HepG2 (cell line): ENCODE results near the gene LIN28A. TPM values are rescaled to one million over a fixed set of nuclear protein-coding genes. Genes with fewer than 3 reads are reported as not detected.

Source experiments
- ATAC-seq: fragments of 200-7000 bp; cut with Tn5 transposase; 3 replicates; pipeline ENCODE4 v1.9.1; 2020; ENCODE audit warnings: mild to moderate bottlenecking, moderate library complexity
- BruUV-seq: library from RNA; stranded (reverse); fragments of 400-500 nt; replicated peaks from 2 replicates; lab custom pipeline; 2021; lab: Mats Ljungman, UMichigan
- CTCF ChIA-PET: fragments of 300-600 bp; formaldehyde crosslinking; extraction: SDS; loops from one replicate; lab custom pipeline; 2021; ENCODE audit warnings: low total read pairs, inconsistent platforms, low intra/inter-chr PET ratio; lab: Yijun Ruan, JAX
- POLR2A ChIA-PET: fragments of 350-600 bp; sonication (Branson Sonifier 250); formaldehyde crosslinking; loops from one replicate; lab custom pipeline; 2020; ENCODE audit warnings: antibody characterized with exemption, inconsistent platforms; lab: Yijun Ruan, JAX
- DNase-seq: peaks from one replicate; pipeline ENCODE4 v3.0.0-alpha.2; 2015; ENCODE audit warnings: low spot score
- FAIRE-seq: peaks from 3 replicates; lab custom pipeline; 2011; peaks lifted over from hg19 to GRCh38; lab: Jason Lieb, UNC
- H2AFZ ChIP-seq: one replicate; pipeline ENCODE4 v1.6.1; 2011; ENCODE audit warnings: low read length, inconsistent platforms
- H3K27ac ChIP-seq: fragments of 300-600 bp; 3 replicates; pipeline ENCODE4 v1.8.0; 2011; ENCODE audit warnings: mixed run types, mild to moderate bottlenecking, mixed read lengths, low read length, inconsistent platforms; ENCODE audit not compliant: insufficient read depth; ENCODE audit errors: extremely low read length
- H3K27me3 ChIP-seq, 2 experiments: fragments of 200-600 bp in 1 of 2; 2 replicates in 1 of 2; 3 replicates in 1 of 2; pipeline versions ENCODE4 v1.6.0 to v1.8.0; 2011; ENCODE audit warnings: low read length in 2 of 2, mild to moderate bottlenecking in 2 of 2, moderate library complexity in 2 of 2, inconsistent platforms in 1 of 2; ENCODE audit not compliant: insufficient read depth in 2 of 2, control insufficient read depth in 1 of 2
- H3K36me3 ChIP-seq, 2 experiments: fragments of 200-600 bp in 1 of 2; replicated peaks in 1 of 2; 2 replicates in 1 of 2; 3 replicates in 1 of 2; pipeline versions ENCODE4 v1.5.1 to v1.8.0; 2011; ENCODE audit warnings: low read length in 2 of 2, inconsistent platforms in 1 of 2; ENCODE audit not compliant: insufficient read depth in 2 of 2, control insufficient read depth in 1 of 2
- H3K4me1 ChIP-seq: 2 replicates; pipeline ENCODE4 v1.5.1; 2012; ENCODE audit warnings: low read length, inconsistent platforms; ENCODE audit not compliant: insufficient read depth
- H3K4me2 ChIP-seq: 2 replicates; pipeline ENCODE4 v1.6.0; 2011; ENCODE audit warnings: low read depth, low read length, inconsistent platforms
- H3K4me3 ChIP-seq, 3 experiments: fragments of 200-600 bp in 1 of 3; sonication (generic), shearing (Covaris generic) in 1 of 3; replicated peaks in 1 of 3; 2 replicates each; pipeline ENCODE4 v1.5.1; 2011 to 2016; ENCODE audit warnings: low read length in 3 of 3, inconsistent platforms in 2 of 3, low read depth in 2 of 3, mild to moderate bottlenecking in 2 of 3, control low read depth in 1 of 3, mixed read lengths in 1 of 3; ENCODE audit not compliant: insufficient read depth in 1 of 3
- H3K79me2 ChIP-seq: one replicate; pipeline ENCODE4 v1.6.1; 2011; ENCODE audit warnings: low read length, inconsistent platforms; ENCODE audit not compliant: insufficient read depth
- H3K9ac ChIP-seq: 2 replicates; pipeline ENCODE4 v1.6.0; 2011; ENCODE audit warnings: mild to moderate bottlenecking, low read depth, low read length, inconsistent platforms; ENCODE audit not compliant: insufficient read depth
- H3K9me3 ChIP-seq: 2 replicates; pipeline ENCODE4 v1.5.1; 2012; ENCODE audit warnings: mild to moderate bottlenecking, low read length
- H4K20me1 ChIP-seq: 2 replicates; pipeline ENCODE4 v1.6.0; 2011; ENCODE audit warnings: inconsistent platforms, mild to moderate bottlenecking, low read length, moderate library complexity; ENCODE audit not compliant: insufficient read depth
- NFE2 ChIP-seq: sonication (generic); formaldehyde crosslinking; IDR thresholded peaks from 2 replicates; pipeline ENCODE4 v1.4.0; 2020; ENCODE audit warnings: missing genetic modification reagents
- PITX1 ChIP-seq: sonication (generic); formaldehyde crosslinking; IDR thresholded peaks from 2 replicates; pipeline ENCODE4 v1.5.1; 2020; ENCODE audit warnings: mild to moderate bottlenecking, missing genetic modification reagents
- ZBTB21 ChIP-seq: sonication (generic); formaldehyde crosslinking; IDR thresholded peaks from 2 replicates; pipeline ENCODE4 v1.4.0; 2020; ENCODE audit warnings: missing genetic modification reagents
- ZNF670 ChIP-seq: sonication (generic); formaldehyde crosslinking; IDR thresholded peaks from 2 replicates; pipeline ENCODE4 v1.8.0; 2022; ENCODE audit warnings: mild to moderate bottlenecking, missing genetic modification reagents, borderline replicate concordance
- ZSCAN25 ChIP-seq: sonication (generic); formaldehyde crosslinking; IDR thresholded peaks from 2 replicates; pipeline ENCODE4 v1.8.0; 2022; ENCODE audit warnings: mild to moderate bottlenecking, missing genetic modification reagents
- WGBS: methylation state at CpG from one replicate; pipeline ENCODE4 v1.1.6; 2017; ENCODE audit warnings: low lambda C conversion rate; 5-methylcytosine and 5-hydroxymethylcytosine counted together
- in situ Hi-C: cut with HindIII; loops from 2 replicates; pipeline ENCODE4 v1.10.0; 2017; ENCODE audit warnings: low pct_unique_long_range_greater_than_20kb; ENCODE audit not compliant: extremely low pct_ligation_motif_present
- intact Hi-C: fragments of 100-400 bp; cut with micrococcal nuclease; formaldehyde crosslinking; loops from one replicate; pipeline ENCODE4 v1.10.0; 2022; ENCODE audit not compliant: unreplicated experiment
- polyA plus RNA-seq, 8 experiments: library from polyadenylated mRNA; depleted of rRNA in 3 of 8; stranded (reverse) in 7 of 8; unstranded in 1 of 8; fragments of >200 nt; fragmentation: Illumina TruSeq in 4 of 8; extraction: Trizol in 4 of 8; gene quantifications; 2 replicates each; pipeline versions ENCODE4 v1.2.1 to v1.2.3, GENCODE V29; 2011 to 2016; ENCODE audit warnings: low read depth in 4 of 8, missing spikeins in 1 of 8, mixed read lengths in 1 of 8; ENCODE audit not compliant: insufficient read depth in 1 of 8
- total RNA-seq, 5 experiments: library from RNA; depleted of rRNA; stranded (reverse); fragments of >200 nt; fragmentation: Illumina TruSeq; extraction: Trizol; gene quantifications; 2 replicates each; pipeline ENCODE4 v1.2.3, GENCODE V29; 2016; ENCODE audit warnings: low read depth in 1 of 5
- TF ChIP-seq, protein P1 (sequence below): fragments of 450-650 bp; IDR thresholded peaks from 2 replicates; pipeline ENCODE4 v1.6.1; 2016
- TF ChIP-seq, protein P2 (sequence below): sonication (generic); formaldehyde crosslinking; IDR thresholded peaks from 2 replicates; pipeline ENCODE4 v1.5.1; 2020; ENCODE audit warnings: mild to moderate bottlenecking, missing genetic modification reagents, moderate library complexity

The LIN28A gene
- total and polyA plus RNA-seq, 2 of the 13 experiments (the other 11 are each of a cell fraction or from before 2014, with no cell fraction given): not detected

DNA sequence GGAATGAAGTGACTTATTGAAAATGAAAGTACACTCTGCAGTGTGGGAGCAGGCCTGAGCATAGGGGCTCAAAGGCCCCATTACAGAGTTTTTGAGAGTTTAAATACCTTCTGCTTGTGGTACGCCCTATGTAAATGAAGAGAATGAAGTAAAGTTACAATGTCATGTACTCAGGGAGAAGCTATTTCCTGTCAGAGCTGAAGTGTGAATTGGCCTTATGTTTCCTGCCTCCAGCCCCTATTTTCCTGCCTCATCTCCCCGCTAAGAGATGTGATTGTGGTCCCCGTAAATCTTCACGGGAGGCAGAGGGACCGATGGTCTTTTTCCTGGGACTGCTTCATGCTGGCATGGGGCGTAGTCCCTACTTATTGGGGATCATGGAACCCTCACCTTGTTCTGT lies 35.5 kb upstream of the LIN28A start:
- Histone ChIP-seq H3K9ac (no peak overlapping the region), H3K4me2 (no peak overlapping the region), H2AFZ (no peak overlapping the region), H4K20me1 (no peaks in the 10 kb centered on the region), H3K4me3 (no peak overlapping the region), H3K79me2 (no peaks in the 10 kb centered on the region), H3K4me1 (no peaks in the 10 kb centered on the region), H3K36me3 (no peaks in the 10 kb centered on the region), H3K9me3 (no peaks in the 10 kb centered on the region), H3K27ac (no peak overlapping the region), H3K27me3 (peaks cover 2 to 4% of the 10 kb centered on the region in 2 experiments; a peak in 2 of 5 replicates)
- no TSS peak for BruUV-seq
- 57% methylated on average over 6 of the region's 6 CpGs for WGBS
- no peak for DNase-seq
- TF ChIP-seq ZNF670 (CRISPR knock-in tag) (no peak), ZSCAN25 (CRISPR knock-in tag) (no peak), NFE2 (CRISPR knock-in tag) (no peak), ZBTB21 (no peak), PITX1 (CRISPR knock-in tag) (no peak)
- TF ChIP-seq, protein P1, sequence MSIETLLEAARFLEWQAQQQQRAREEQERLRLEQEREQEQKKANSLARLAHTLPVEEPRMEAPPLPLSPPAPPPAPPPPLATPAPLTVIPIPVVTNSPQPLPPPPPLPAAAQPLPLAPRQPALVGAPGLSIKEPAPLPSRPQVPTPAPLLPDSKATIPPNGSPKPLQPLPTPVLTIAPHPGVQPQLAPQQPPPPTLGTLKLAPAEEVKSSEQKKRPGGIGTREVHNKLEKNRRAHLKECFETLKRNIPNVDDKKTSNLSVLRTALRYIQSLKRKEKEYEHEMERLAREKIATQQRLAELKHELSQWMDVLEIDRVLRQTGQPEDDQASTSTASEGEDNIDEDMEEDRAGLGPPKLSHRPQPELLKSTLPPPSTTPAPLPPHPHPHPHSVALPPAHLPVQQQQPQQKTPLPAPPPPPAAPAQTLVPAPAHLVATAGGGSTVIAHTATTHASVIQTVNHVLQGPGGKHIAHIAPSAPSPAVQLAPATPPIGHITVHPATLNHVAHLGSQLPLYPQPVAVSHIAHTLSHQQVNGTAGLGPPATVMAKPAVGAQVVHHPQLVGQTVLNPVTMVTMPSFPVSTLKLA: no peak
- TF ChIP-seq, protein P2, sequence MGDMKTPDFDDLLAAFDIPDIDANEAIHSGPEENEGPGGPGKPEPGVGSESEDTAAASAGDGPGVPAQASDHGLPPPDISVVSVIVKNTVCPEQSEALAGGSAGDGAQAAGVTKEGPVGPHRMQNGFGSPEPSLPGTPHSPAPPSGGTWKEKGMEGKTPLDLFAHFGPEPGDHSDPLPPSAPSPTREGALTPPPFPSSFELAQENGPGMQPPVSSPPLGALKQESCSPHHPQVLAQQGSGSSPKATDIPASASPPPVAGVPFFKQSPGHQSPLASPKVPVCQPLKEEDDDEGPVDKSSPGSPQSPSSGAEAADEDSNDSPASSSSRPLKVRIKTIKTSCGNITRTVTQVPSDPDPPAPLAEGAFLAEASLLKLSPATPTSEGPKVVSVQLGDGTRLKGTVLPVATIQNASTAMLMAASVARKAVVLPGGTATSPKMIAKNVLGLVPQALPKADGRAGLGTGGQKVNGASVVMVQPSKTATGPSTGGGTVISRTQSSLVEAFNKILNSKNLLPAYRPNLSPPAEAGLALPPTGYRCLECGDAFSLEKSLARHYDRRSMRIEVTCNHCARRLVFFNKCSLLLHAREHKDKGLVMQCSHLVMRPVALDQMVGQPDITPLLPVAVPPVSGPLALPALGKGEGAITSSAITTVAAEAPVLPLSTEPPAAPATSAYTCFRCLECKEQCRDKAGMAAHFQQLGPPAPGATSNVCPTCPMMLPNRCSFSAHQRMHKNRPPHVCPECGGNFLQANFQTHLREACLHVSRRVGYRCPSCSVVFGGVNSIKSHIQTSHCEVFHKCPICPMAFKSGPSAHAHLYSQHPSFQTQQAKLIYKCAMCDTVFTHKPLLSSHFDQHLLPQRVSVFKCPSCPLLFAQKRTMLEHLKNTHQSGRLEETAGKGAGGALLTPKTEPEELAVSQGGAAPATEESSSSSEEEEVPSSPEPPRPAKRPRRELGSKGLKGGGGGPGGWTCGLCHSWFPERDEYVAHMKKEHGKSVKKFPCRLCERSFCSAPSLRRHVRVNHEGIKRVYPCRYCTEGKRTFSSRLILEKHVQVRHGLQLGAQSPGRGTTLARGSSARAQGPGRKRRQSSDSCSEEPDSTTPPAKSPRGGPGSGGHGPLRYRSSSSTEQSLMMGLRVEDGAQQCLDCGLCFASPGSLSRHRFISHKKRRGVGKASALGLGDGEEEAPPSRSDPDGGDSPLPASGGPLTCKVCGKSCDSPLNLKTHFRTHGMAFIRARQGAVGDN (CRISPR knock-in tag): no peak
- no peak for ATAC-seq
- in situ Hi-C loops (no loop called here), intact Hi-C loops (no loop called here)
- ChIA-PET POLR2A (no interaction called here), CTCF (no interaction called here)
- FAIRE-seq: no peak
